CD14-positive monocyte (primary cell): ENCODE measurements around the gene DDX51. TPM values are rescaled to one million over a fixed set of nuclear protein-coding genes. Genes with fewer than 3 reads are reported as not detected.

Experiments used
- DNase-seq, 3 donors: peaks; one replicate each; pipeline ENCODE4 v3.0.0-alpha.2; 2011 to 2022
- H2AFZ ChIP-seq: 2 replicates; pipeline ENCODE4 v1.6.0; 2012; ENCODE audit warnings: mild to moderate bottlenecking, low read depth, low read length, inconsistent platforms; ENCODE audit not compliant: insufficient read depth, poor library complexity, severe bottlenecking
- H3K27ac ChIP-seq, 2 donors: 1 replicate in 1 of 2; 2 replicates in 1 of 2; pipeline ENCODE4 v1.5.1; 2012 to 2013; ENCODE audit warnings: low read length in 2 of 2, control low read depth in 1 of 2, inconsistent platforms in 1 of 2, low read depth in 1 of 2, mild to moderate bottlenecking in 1 of 2
- H3K27me3 ChIP-seq, 2 donors: one replicate each; pipeline versions ENCODE4 v1.6.0 to v1.6.1; 2011 to 2013; ENCODE audit warnings: low read length in 2 of 2; ENCODE audit not compliant: control insufficient read depth in 2 of 2, insufficient read depth in 2 of 2
- H3K36me3 ChIP-seq, 2 donors: replicated peaks in 1 of 2; 1 replicate in 1 of 2; 2 replicates in 1 of 2; pipeline versions ENCODE4 v1.5.1 to v1.6.1; 2012 to 2013; ENCODE audit warnings: low read length in 2 of 2, control low read depth in 1 of 2, inconsistent platforms in 1 of 2, mild to moderate bottlenecking in 1 of 2; ENCODE audit not compliant: insufficient read depth in 2 of 2, control insufficient read depth in 1 of 2
- H3K4me1 ChIP-seq, 2 donors: 1 replicate in 1 of 2; 2 replicates in 1 of 2; pipeline versions ENCODE4 v1.5.1 to v1.6.1; 2012 to 2013; ENCODE audit warnings: low read length in 2 of 2, control low read depth in 1 of 2, inconsistent platforms in 1 of 2, mild to moderate bottlenecking in 1 of 2, moderate library complexity in 1 of 2; ENCODE audit not compliant: insufficient read depth in 2 of 2, control insufficient read depth in 1 of 2
- H3K4me2 ChIP-seq: replicated peaks from 2 replicates; pipeline ENCODE3; 2012; ENCODE audit warnings: low read length, moderate library complexity, mild to moderate bottlenecking; ENCODE audit not compliant: poor library complexity, severe bottlenecking; ENCODE audit errors: extremely low read depth
- H3K4me3 ChIP-seq, 3 experiments: fragments of 200-600 bp in 1 of 3; sonication (generic) in 1 of 3; replicated peaks in 1 of 3; 1 replicate in 2 of 3; 2 replicates in 1 of 3; pipeline ENCODE4 v1.5.1; 2011 to 2013; ENCODE audit warnings: low read length in 3 of 3, mild to moderate bottlenecking in 3 of 3, control low read depth in 2 of 3, low read depth in 2 of 3, inconsistent platforms in 1 of 3, moderate library complexity in 1 of 3
- H3K79me2 ChIP-seq: 2 replicates; pipeline ENCODE4 v1.6.0; 2012; ENCODE audit warnings: mild to moderate bottlenecking, control low read depth, inconsistent platforms, low read length, moderate library complexity; ENCODE audit not compliant: insufficient read depth
- H3K9ac ChIP-seq: 2 replicates; pipeline ENCODE4 v1.6.0; 2017; ENCODE audit warnings: low read length, mild to moderate bottlenecking; ENCODE audit not compliant: insufficient read depth, poor library complexity, severe bottlenecking
- H3K9me3 ChIP-seq, 2 donors: replicated peaks in 1 of 2; 1 replicate in 1 of 2; 2 replicates in 1 of 2; pipeline versions ENCODE4 v1.5.1 to v1.6.1; 2012 to 2013; ENCODE audit warnings: low read length in 2 of 2, control low read depth in 1 of 2; ENCODE audit not compliant: control insufficient read depth in 1 of 2, insufficient read depth in 1 of 2
- H4K20me1 ChIP-seq: 2 replicates; pipeline ENCODE4 v1.6.0; 2012; ENCODE audit warnings: mild to moderate bottlenecking, low read length, control low read depth, moderate library complexity; ENCODE audit not compliant: insufficient read depth
- H3K27ac Mint-ChIP-seq, 7 donors: one replicate each; pipeline ENCODE4 v1.8.0; 2020; ENCODE audit warnings: mild to moderate bottlenecking in 7 of 7, mixed read lengths in 7 of 7, moderate library complexity in 6 of 7, inconsistent platforms in 2 of 7
- H3K27me3 Mint-ChIP-seq, 3 donors: one replicate each; pipeline ENCODE4 v1.8.0; 2021 to 2022; ENCODE audit warnings: low read depth in 3 of 3, mild to moderate bottlenecking in 3 of 3, mixed read lengths in 3 of 3, moderate library complexity in 3 of 3, inconsistent platforms in 1 of 3
- H3K36me3 Mint-ChIP-seq, 2 donors: one replicate each; pipeline ENCODE4 v1.8.0; 2020; ENCODE audit warnings: mixed read lengths in 2 of 2, inconsistent platforms in 1 of 2, mild to moderate bottlenecking in 1 of 2
- H3K4me1 Mint-ChIP-seq: one replicate; pipeline ENCODE4 v1.8.0; 2020; ENCODE audit warnings: mild to moderate bottlenecking, mixed read lengths
- H3K4me3 Mint-ChIP-seq, 2 donors: one replicate each; pipeline ENCODE4 v1.8.0; 2020; ENCODE audit warnings: mild to moderate bottlenecking in 2 of 2, mixed read lengths in 2 of 2, moderate library complexity in 1 of 2
- H3K9me3 Mint-ChIP-seq, 7 donors: one replicate each; pipeline ENCODE4 v1.8.0; 2020 to 2022; ENCODE audit warnings: mixed read lengths in 7 of 7, mild to moderate bottlenecking in 6 of 7, moderate library complexity in 6 of 7, inconsistent platforms in 2 of 7
- CTCF ChIP-seq: fragments of 200-600 bp; IDR thresholded peaks from one replicate; pipeline ENCODE4 v1.8.0; 2022; ENCODE audit warnings: antibody characterized with exemption, mild to moderate bottlenecking
- WGBS: methylation state at CpG from one replicate; pipeline ENCODE4 v1.1.5; 2013; ENCODE audit warnings: missing lambda C conversion rate; ENCODE audit not compliant: insufficient coverage; 5-methylcytosine and 5-hydroxymethylcytosine counted together
- intact Hi-C, 2 donors: fragments of 100-400 bp; cut with micrococcal nuclease; formaldehyde crosslinking; loops; one replicate each; pipeline versions ENCODE4 v1.15.0 to v1.15.1; 2023
- polyA minus RNA-seq: library from RNA; depleted of rRNA, polyadenylated mRNA; stranded (reverse); fragments of >200 nt; gene quantifications from 2 replicates; pipeline ENCODE4 v1.2.3, GENCODE V29; 2012
- polyA plus RNA-seq, 3 donors: library from polyadenylated mRNA; depleted of rRNA in 1 of 3; unstranded in 2 of 3; stranded (reverse) in 1 of 3; fragments of 300-500 nt in 2 of 3; fragments of >200 nt in 1 of 3; fragmentation: Illumina TruSeq in 2 of 3; gene quantifications; 1 replicate in 2 of 3; 2 replicates in 1 of 3; pipeline ENCODE4 v1.2.3, GENCODE V29; 2012 to 2021
- total RNA-seq, 12 experiments: library from RNA in 1 of 12; stranded (reverse) in 1 of 12; fragments of 120-200 nt in 1 of 12; gene quantifications; one replicate each; pipeline ENCODE4 v1.2.4 and lab custom pipeline; 2013 to 2026; ENCODE audit warnings: mixed read lengths in 6 of 12, inconsistent platforms in 1 of 12

Gene DDX51
- total RNA-seq (2013), result 6.5 TPM
- polyA plus RNA-seq (10 to 100 TPM in 1 of 3 donors, 1 to 10 TPM in 2; 1.7 to 24.9 (median 2.7) TPM), polyA minus RNA-seq (10.7 and 10.9 TPM in 2 replicates), total RNA-seq (lab: John Stamatoyannopoulos, UW) (2.6 to 19.4 (median 12.0) reads per million in 11 experiments)

- intact Hi-C loops, result loop anchor here (2.0 to 10.0 kb wide), 3 partner anchors 61 to 351 kb away; partner anchors contain the start of gene FBRSL1 (in 1 of the 2)
Observed at GRCh38 chr12:132144115-132144809, at the start of gene DDX51, which contains the start of gene NOC4L. TSS of gene DDX51 (minus strand) at chr12:132144319. CDS start at chr12:132144296, 23 bp downstream. TSS of gene NOC4L (plus strand) at chr12:132144457. CDS start at chr12:132144489, 32 bp downstream.

More at GRCh38 chr12:132144115-132144809, at the start of gene DDX51, which contains the start of gene NOC4L:
- TF ChIP-seq CTCF, result no peak
- Mint-ChIP-seq H3K4me1 (peaks cover 21% of the 10 kb centered on the region), H3K4me3 (peak within 1 kb of the TSS; percentile 82 to 89), H3K27me3 (peaks cover 0 to 3% (median 0%) of the 10 kb centered on the region in 3 donors), H3K9me3 (peaks cover 0 to 3% (median 0%) of the 10 kb centered on the region in 7 donors), H3K36me3 (peaks cover 37 to 54% of the 10 kb centered on the region in 2 donors), H3K27ac (peak within 1 kb of the TSS; percentile 75 to 94 (median 87))
- H4K20me1 ChIP-seq, result no peaks in the 10 kb centered on the region
- WGBS, result under 1% methylated on average over 96 of the region's 100 CpGs
- no peaks in the 10 kb centered on the region for H3K27me3 ChIP-seq
- peak within 1 kb of the TSS; percentile 94 for H3K9ac ChIP-seq
- H3K4me3 ChIP-seq, result peak within 1 kb of the TSS; percentile 81 to 93 (median 88)
- peak within 1 kb of the TSS; percentile 94 for H3K4me2 ChIP-seq
- H3K9me3 ChIP-seq, result no peaks in the 10 kb centered on the region
- peaks cover 42 to 56% of the 10 kb centered on the region in 2 donors for H3K36me3 ChIP-seq
- DNase-seq, result peak; percentile 92 to 97 (median 97)
- H3K4me1 ChIP-seq, result peaks cover 16 to 24% of the 10 kb centered on the region in 2 donors
- peak within 1 kb of the TSS; percentile 17 to 92 for H3K27ac ChIP-seq
- peaks cover 28% of the 10 kb centered on the region for H3K79me2 ChIP-seq
- peak within 1 kb of the TSS; percentile 85 for H2AFZ ChIP-seq
